Spleen (tissue), 7 donors: ENCODE data around the gene CDH13.

Experiments used
- CTCF ChIP-seq, 11 experiments: fragments of 200-600 bp in 7 of 11; fragments of 450-650 bp in 4 of 11; sonication (generic) in 4 of 11; IDR thresholded peaks in 8 of 11; conservative IDR thresholded peaks in 3 of 11; 1 replicate in 7 of 11; 2 replicates in 4 of 11; pipeline versions ENCODE4 v1.4.0 to v1.8.0; 2016 to 2021; ENCODE audit warnings: antibody characterized with exemption in 11 of 11, inconsistent platforms in 4 of 11, mild to moderate bottlenecking in 1 of 11
- POLR2A ChIP-seq, 3 donors: fragments of 450-650 bp; IDR thresholded peaks; one replicate each; pipeline ENCODE4 v1.5.1; 2017; ENCODE audit warnings: antibody characterized with exemption in 3 of 3, mild to moderate bottlenecking in 1 of 3
- POLR2AphosphoS5 ChIP-seq, 3 donors: sonication (generic); formaldehyde crosslinking; IDR thresholded peaks; one replicate each; pipeline ENCODE4 v1.5.1; 2017; ENCODE audit warnings: antibody characterized with exemption in 3 of 3
- donor health status: DM: no; HTN: no; CAD: no; lungs with moderate emphysema.
- donor health status: DM: no; HTN: no; CAD: no.
- donor health status: DM: no; HTN: no; CAD: no.

GRCh38 chr16:83174671-83175070 is 547.9 kb downstream of the CDH13 start:
- no peak for TF ChIP-seq CTCF (IDR thresholded peaks at IDR 0.05 in 8 of 11, conservative IDR thresholded peaks at IDR 0.05 in 3 of 11)
- TF ChIP-seq POLR2AphosphoS5 (IDR thresholded peaks at IDR 0.05): no peak
- TF ChIP-seq POLR2A (IDR thresholded peaks at IDR 0.05): no peak
